CD14-positive monocyte (primary cell): ENCODE data around the gene MYH7B. TPM values are rescaled to one million over a fixed set of nuclear protein-coding genes. Genes with fewer than 3 reads are reported as not detected.

Source experiments
- DNase-seq, 3 donors: peaks; one replicate each; pipeline ENCODE4 v3.0.0-alpha.2; 2011 to 2022
- H2AFZ ChIP-seq: 2 replicates; pipeline ENCODE4 v1.6.0; 2012; ENCODE audit warnings: mild to moderate bottlenecking, low read depth, low read length, inconsistent platforms; ENCODE audit not compliant: insufficient read depth, poor library complexity, severe bottlenecking
- H3K27ac ChIP-seq, 2 donors: 1 replicate in 1 of 2; 2 replicates in 1 of 2; pipeline ENCODE4 v1.5.1; 2012 to 2013; ENCODE audit warnings: low read length in 2 of 2, control low read depth in 1 of 2, inconsistent platforms in 1 of 2, low read depth in 1 of 2, mild to moderate bottlenecking in 1 of 2
- H3K27me3 ChIP-seq, 2 donors: one replicate each; pipeline versions ENCODE4 v1.6.0 to v1.6.1; 2011 to 2013; ENCODE audit warnings: low read length in 2 of 2; ENCODE audit not compliant: control insufficient read depth in 2 of 2, insufficient read depth in 2 of 2
- H3K36me3 ChIP-seq, 2 donors: replicated peaks in 1 of 2; 1 replicate in 1 of 2; 2 replicates in 1 of 2; pipeline versions ENCODE4 v1.5.1 to v1.6.1; 2012 to 2013; ENCODE audit warnings: low read length in 2 of 2, control low read depth in 1 of 2, inconsistent platforms in 1 of 2, mild to moderate bottlenecking in 1 of 2; ENCODE audit not compliant: insufficient read depth in 2 of 2, control insufficient read depth in 1 of 2
- H3K4me1 ChIP-seq, 2 donors: 1 replicate in 1 of 2; 2 replicates in 1 of 2; pipeline versions ENCODE4 v1.5.1 to v1.6.1; 2012 to 2013; ENCODE audit warnings: low read length in 2 of 2, control low read depth in 1 of 2, inconsistent platforms in 1 of 2, mild to moderate bottlenecking in 1 of 2, moderate library complexity in 1 of 2; ENCODE audit not compliant: insufficient read depth in 2 of 2, control insufficient read depth in 1 of 2
- H3K4me2 ChIP-seq: replicated peaks from 2 replicates; pipeline ENCODE3; 2012; ENCODE audit warnings: low read length, moderate library complexity, mild to moderate bottlenecking; ENCODE audit not compliant: poor library complexity, severe bottlenecking; ENCODE audit errors: extremely low read depth
- H3K4me3 ChIP-seq, 3 experiments: fragments of 200-600 bp in 1 of 3; sonication (generic) in 1 of 3; replicated peaks in 1 of 3; 1 replicate in 2 of 3; 2 replicates in 1 of 3; pipeline ENCODE4 v1.5.1; 2011 to 2013; ENCODE audit warnings: low read length in 3 of 3, mild to moderate bottlenecking in 3 of 3, control low read depth in 2 of 3, low read depth in 2 of 3, inconsistent platforms in 1 of 3, moderate library complexity in 1 of 3
- H3K79me2 ChIP-seq: 2 replicates; pipeline ENCODE4 v1.6.0; 2012; ENCODE audit warnings: mild to moderate bottlenecking, control low read depth, inconsistent platforms, low read length, moderate library complexity; ENCODE audit not compliant: insufficient read depth
- H3K9ac ChIP-seq: 2 replicates; pipeline ENCODE4 v1.6.0; 2017; ENCODE audit warnings: low read length, mild to moderate bottlenecking; ENCODE audit not compliant: insufficient read depth, poor library complexity, severe bottlenecking
- H3K9me3 ChIP-seq, 2 donors: replicated peaks in 1 of 2; 1 replicate in 1 of 2; 2 replicates in 1 of 2; pipeline versions ENCODE4 v1.5.1 to v1.6.1; 2012 to 2013; ENCODE audit warnings: low read length in 2 of 2, control low read depth in 1 of 2; ENCODE audit not compliant: control insufficient read depth in 1 of 2, insufficient read depth in 1 of 2
- H4K20me1 ChIP-seq: 2 replicates; pipeline ENCODE4 v1.6.0; 2012; ENCODE audit warnings: mild to moderate bottlenecking, low read length, control low read depth, moderate library complexity; ENCODE audit not compliant: insufficient read depth
- H3K27ac Mint-ChIP-seq, 7 donors: one replicate each; pipeline ENCODE4 v1.8.0; 2020; ENCODE audit warnings: mild to moderate bottlenecking in 7 of 7, mixed read lengths in 7 of 7, moderate library complexity in 6 of 7, inconsistent platforms in 2 of 7
- H3K27me3 Mint-ChIP-seq, 3 donors: one replicate each; pipeline ENCODE4 v1.8.0; 2021 to 2022; ENCODE audit warnings: low read depth in 3 of 3, mild to moderate bottlenecking in 3 of 3, mixed read lengths in 3 of 3, moderate library complexity in 3 of 3, inconsistent platforms in 1 of 3
- H3K36me3 Mint-ChIP-seq, 2 donors: one replicate each; pipeline ENCODE4 v1.8.0; 2020; ENCODE audit warnings: mixed read lengths in 2 of 2, inconsistent platforms in 1 of 2, mild to moderate bottlenecking in 1 of 2
- H3K4me1 Mint-ChIP-seq: one replicate; pipeline ENCODE4 v1.8.0; 2020; ENCODE audit warnings: mild to moderate bottlenecking, mixed read lengths
- H3K4me3 Mint-ChIP-seq, 2 donors: one replicate each; pipeline ENCODE4 v1.8.0; 2020; ENCODE audit warnings: mild to moderate bottlenecking in 2 of 2, mixed read lengths in 2 of 2, moderate library complexity in 1 of 2
- H3K9me3 Mint-ChIP-seq, 7 donors: one replicate each; pipeline ENCODE4 v1.8.0; 2020 to 2022; ENCODE audit warnings: mixed read lengths in 7 of 7, mild to moderate bottlenecking in 6 of 7, moderate library complexity in 6 of 7, inconsistent platforms in 2 of 7
- CTCF ChIP-seq: fragments of 200-600 bp; IDR thresholded peaks from one replicate; pipeline ENCODE4 v1.8.0; 2022; ENCODE audit warnings: antibody characterized with exemption, mild to moderate bottlenecking
- WGBS: methylation state at CpG from one replicate; pipeline ENCODE4 v1.1.5; 2013; ENCODE audit warnings: missing lambda C conversion rate; ENCODE audit not compliant: insufficient coverage; 5-methylcytosine and 5-hydroxymethylcytosine counted together
- intact Hi-C, 2 donors: fragments of 100-400 bp; cut with micrococcal nuclease; formaldehyde crosslinking; loops; one replicate each; pipeline versions ENCODE4 v1.15.0 to v1.15.1; 2023
- polyA plus RNA-seq, 3 donors: library from polyadenylated mRNA; depleted of rRNA in 1 of 3; unstranded in 2 of 3; stranded (reverse) in 1 of 3; fragments of 300-500 nt in 2 of 3; fragments of >200 nt in 1 of 3; fragmentation: Illumina TruSeq in 2 of 3; gene quantifications; 1 replicate in 2 of 3; 2 replicates in 1 of 3; pipeline ENCODE4 v1.2.3, GENCODE V29; 2012 to 2021

Gene MYH7B
- polyA plus RNA-seq, 3 donors = 0.75 TPM; not detected in 2

- Histone ChIP-seq H3K27ac (no peak overlapping the region), H4K20me1 (no peaks in the 10 kb centered on the region), H3K4me3 (no peak overlapping the region), H3K9ac (no peak overlapping the region), H3K4me2 (no peak overlapping the region), H3K27me3 (no peaks in the 10 kb centered on the region), H3K9me3 (no peaks in the 10 kb centered on the region), H3K4me1 (peaks cover 4 to 6% of the 10 kb centered on the region in 2 donors), H3K36me3 (peaks cover 31 to 73% of the 10 kb centered on the region in 2 donors), H3K79me2 (no peaks in the 10 kb centered on the region), H2AFZ (no peak overlapping the region)
- no peaks in the 10 kb centered on the region for H3K27me3 Mint-ChIP-seq
- no peak overlapping the region for H3K4me3 Mint-ChIP-seq
- intact Hi-C loops = no loop called here
- H3K9me3 Mint-ChIP-seq = no peaks in the 10 kb centered on the region
- no peak for DNase-seq
- WGBS = no CpG with 5 or more reads among the region's 3 CpGs
- TF ChIP-seq CTCF = no peak
- peak overlapping the region in 1 of 7 donors; percentile 51 for H3K27ac Mint-ChIP-seq
- H3K36me3 Mint-ChIP-seq = peaks cover 52 to 67% of the 10 kb centered on the region in 2 donors
- H3K4me1 Mint-ChIP-seq = peaks cover 3% of the 10 kb centered on the region
Measured at GRCh38 chr20:34946661-34947060, 9.0 kb upstream of the MYH7B start.

GRCh38 chr20:34947336-34947735, 8.3 kb upstream of the MYH7B start:
- no peaks in the 10 kb centered on the region for H4K20me1 ChIP-seq
- no peaks in the 10 kb centered on the region for H3K27me3 Mint-ChIP-seq
- no peaks in the 10 kb centered on the region for H3K27me3 ChIP-seq
- H3K9ac ChIP-seq = no peak overlapping the region
- DNase-seq = no peak
- H3K4me3 Mint-ChIP-seq = no peak overlapping the region
- TF ChIP-seq CTCF = no peak
- H3K9me3 Mint-ChIP-seq = no peaks in the 10 kb centered on the region
- H3K9me3 ChIP-seq = no peaks in the 10 kb centered on the region
- H3K4me3 ChIP-seq = no peak overlapping the region
- no peak overlapping the region for H3K27ac Mint-ChIP-seq
- no peaks in the 10 kb centered on the region for H3K4me1 ChIP-seq
- H3K79me2 ChIP-seq = no peaks in the 10 kb centered on the region
- no peaks in the 10 kb centered on the region for H3K4me1 Mint-ChIP-seq
- no peak overlapping the region for H3K27ac ChIP-seq
- peaks cover 28 to 72% of the 10 kb centered on the region in 2 donors for H3K36me3 ChIP-seq
- H3K4me2 ChIP-seq = no peak overlapping the region
- H2AFZ ChIP-seq = no peak overlapping the region
- H3K36me3 Mint-ChIP-seq = peaks cover 52 to 60% of the 10 kb centered on the region in 2 donors
- intact Hi-C loops = no loop called here
